ENCODE data around the gene TMX1.

- TF ChIP-seq BCL6B (tag by site-specific recombination; IDR thresholded peaks at IDR 0.05) (no peak), CTCF (tag by site-specific recombination; IDR thresholded peaks at IDR 0.05) (no peak)
Observed at GRCh38 chr14:51236314-51236713, 3.7 kb upstream of the TMX1 start.

Data from HEK293 (cell line).